ENCODE data around the gene OST4. TPM values are rescaled to one million over a fixed set of nuclear protein-coding genes. Genes with fewer than 3 reads are reported as not detected.

OST4 gene
- total and polyA plus RNA-seq, 10 of the 15 experiments (the other 5 are each of a cell fraction or from before 2014, with no cell fraction given), result 270 to 1,543 (median 523) TPM

GRCh38 chr2:27057184-27057583 lies 14.3 kb downstream of the OST4 start (continued):
- no peak for TF ChIP-seq ATF2 (IDR thresholded peaks at IDR 0.05; ENCODE audit: low read length)
- no peak for TF ChIP-seq USF1 (IDR thresholded peaks at IDR 0.05; ENCODE audit: borderline replicate concordance, extremely low read length, insufficient read depth, low read depth, low read length)
- TF ChIP-seq CEBPZ (IDR thresholded peaks at IDR 0.05; ENCODE audit: low read depth, low read length), result no peak
- TF ChIP-seq NFIC (IDR thresholded peaks at IDR 0.05; ENCODE audit: low read depth, low read length), result no peak
- TF ChIP-seq HDAC6 (IDR thresholded peaks at IDR 0.05; ENCODE audit: unreplicated experiment), result no peak
- TF ChIP-seq ZNF207 (IDR thresholded peaks at IDR 0.05; ENCODE audit: borderline replicate concordance), result no peak
- no peak for TF ChIP-seq SMAD1 (IDR thresholded peaks at IDR 0.05; ENCODE audit: low read depth, partially characterized antibody)
